Natural killer cell (primary cell): ENCODE results near the gene TUBD1. TPM values are rescaled to one million over a fixed set of nuclear protein-coding genes. Genes with fewer than 3 reads are reported as not detected.
"Not testable (repeated sequence)": the region's sequence is repeated elsewhere in the genome, so short reads cannot be mapped to it uniquely, and the experiment has no call there.

Source experiments
- ATAC-seq, 3 donors: fragments of 150-1000 bp in 2 of 3; fragments of 200-7000 bp in 1 of 3; cut with Tn5 transposase; 1 replicate in 1 of 3; 2 replicates in 2 of 3; pipeline ENCODE4 v1.10.0; 2021; ENCODE audit warnings: mild to moderate bottlenecking in 2 of 3, moderate library complexity in 2 of 3
- DNase-seq, 2 donors: peaks; one replicate each; pipeline versions ENCODE4 v3.0.0 to v3.0.0-alpha.2; 2013 to 2021; ENCODE audit warnings: mixed read lengths in 1 of 2
- H3K27ac ChIP-seq: one replicate; pipeline ENCODE4 v1.5.1; 2013; ENCODE audit warnings: mild to moderate bottlenecking, low read length
- H3K27me3 ChIP-seq: one replicate; pipeline ENCODE4 v1.6.1; 2013; ENCODE audit warnings: low read length; ENCODE audit not compliant: control insufficient read depth, insufficient read depth
- H3K36me3 ChIP-seq: one replicate; pipeline ENCODE4 v1.6.1; 2013; ENCODE audit warnings: low read length; ENCODE audit not compliant: control insufficient read depth, insufficient read depth
- H3K4me1 ChIP-seq: one replicate; pipeline ENCODE4 v1.6.1; 2013; ENCODE audit warnings: low read length; ENCODE audit not compliant: control insufficient read depth, insufficient read depth
- H3K4me3 ChIP-seq: one replicate; pipeline ENCODE4 v1.5.1; 2013; ENCODE audit warnings: low read length
- H3K9me3 ChIP-seq: one replicate; pipeline ENCODE4 v1.6.1; 2013; ENCODE audit warnings: low read length; ENCODE audit not compliant: control insufficient read depth, insufficient read depth
- H3K27ac Mint-ChIP-seq, 2 donors: one replicate each; pipeline ENCODE4 v1.8.0; 2022; ENCODE audit warnings: mild to moderate bottlenecking in 2 of 2, mixed read lengths in 2 of 2, moderate library complexity in 1 of 2
- H3K27me3 Mint-ChIP-seq, 2 donors: one replicate each; pipeline ENCODE4 v1.8.0; 2022; ENCODE audit warnings: low read depth in 2 of 2, mixed read lengths in 2 of 2
- H3K36me3 Mint-ChIP-seq: one replicate; pipeline ENCODE4 v1.8.0; 2022; ENCODE audit warnings: mixed read lengths
- H3K4me1 Mint-ChIP-seq, 2 donors: one replicate each; pipeline ENCODE4 v1.8.0; 2022; ENCODE audit warnings: mixed read lengths in 2 of 2
- H3K4me3 Mint-ChIP-seq: one replicate; pipeline ENCODE4 v1.8.0; 2022; ENCODE audit warnings: mild to moderate bottlenecking, moderate library complexity, mixed read lengths
- H3K9me3 Mint-ChIP-seq, 2 donors: one replicate each; pipeline ENCODE4 v1.8.0; 2022; ENCODE audit warnings: mixed read lengths in 2 of 2
- WGBS: methylation state at CpG from one replicate; pipeline ENCODE4 v1.1.7; 2013; ENCODE audit warnings: missing lambda C conversion rate; ENCODE audit not compliant: insufficient coverage; 5-methylcytosine and 5-hydroxymethylcytosine counted together
- intact Hi-C: fragments of 100-400 bp; cut with micrococcal nuclease; formaldehyde crosslinking; loops from one replicate; pipeline ENCODE4 v1.14.2; 2022
- total RNA-seq, 4 donors: library from RNA; stranded (reverse); fragments of 120-200 nt in 1 of 4; gene quantifications; one replicate each; pipeline versions ENCODE4 v1.2.3 to v1.2.4, GENCODE V29; 2013 to 2022
- TF ChIP-seq, protein P1 (sequence below): fragments of 200-600 bp; IDR thresholded peaks from one replicate; pipeline ENCODE4 v1.8.0; 2022; ENCODE audit warnings: antibody characterized with exemption

Gene TUBD1
- total RNA-seq, 3 donors from 2014 or later (not counting 1 experiment from before 2014, with no cell fraction given), result 8.4 to 9.0 (median 8.4) TPM

DNA sequence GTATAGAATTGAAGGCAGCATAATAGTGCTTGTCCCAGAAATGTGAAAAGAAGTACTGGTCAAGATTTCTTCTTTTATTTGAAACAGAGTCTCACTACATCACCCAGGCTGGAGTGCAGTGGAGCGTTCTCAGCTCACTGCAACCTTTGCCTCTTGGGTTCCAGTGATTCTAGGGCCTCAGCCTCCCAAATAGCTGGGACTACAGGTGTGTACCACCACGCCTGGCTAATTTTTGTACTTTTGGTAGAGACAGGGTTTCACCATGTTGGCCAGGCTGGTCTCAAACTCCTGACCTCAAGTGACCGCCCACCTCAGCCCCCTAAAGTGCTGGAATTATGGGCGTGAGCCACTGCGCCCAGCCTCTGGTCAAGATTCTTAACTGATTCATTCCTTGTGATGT lies 27.9 kb upstream of the TUBD1 start:
- H3K9me3 Mint-ChIP-seq, H3K4me3 Mint-ChIP-seq, H3K4me1 ChIP-seq, H3K9me3 ChIP-seq, H3K4me3 ChIP-seq, H3K27me3 Mint-ChIP-seq, intact Hi-C loops, H3K27me3 ChIP-seq, H3K4me1 Mint-ChIP-seq, H3K27ac ChIP-seq, H3K36me3 Mint-ChIP-seq, ATAC-seq, H3K27ac Mint-ChIP-seq, DNase-seq: not testable (repeated sequence)
- peaks cover 45% of the 10 kb centered on the region for H3K36me3 ChIP-seq
- 99% methylated on average over 5 of the region's 5 CpGs for WGBS

DNA sequence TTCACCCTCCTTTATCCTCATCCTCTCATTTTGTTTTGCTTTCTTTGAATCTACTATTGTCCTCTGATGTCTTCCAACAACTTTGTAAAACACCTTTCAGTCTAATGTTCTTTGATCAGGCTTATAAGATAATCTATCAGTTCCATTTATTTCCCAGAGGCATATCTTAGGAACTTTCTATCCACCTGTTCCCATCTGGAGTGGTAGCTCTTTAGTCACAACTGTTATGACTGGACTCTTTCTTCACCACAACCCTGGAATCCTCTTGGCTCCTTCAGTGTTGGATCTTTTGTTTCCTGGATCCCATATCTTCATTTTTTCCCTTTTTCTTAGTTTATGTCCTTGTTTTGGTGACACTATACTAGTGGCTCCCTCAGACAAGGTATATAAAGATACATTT lies 23.7 kb upstream of the TUBD1 start:
- Mint-ChIP-seq H3K4me1 (peaks cover 0 to 4% of the 10 kb centered on the region in 2 donors), H3K36me3 (peaks cover 8% of the 10 kb centered on the region), H3K27ac (peak overlapping the region in 1 of 2 donors; percentile 7), H3K4me3 (no peak overlapping the region), H3K9me3 (no peaks in the 10 kb centered on the region), H3K27me3 (no peaks in the 10 kb centered on the region)
- no peak for DNase-seq
- no peak for ATAC-seq
- Histone ChIP-seq H3K4me1 (no peaks in the 10 kb centered on the region), H3K36me3 (peaks cover 60% of the 10 kb centered on the region), H3K4me3 (no peak overlapping the region), H3K27me3 (no peaks in the 10 kb centered on the region), H3K9me3 (no peaks in the 10 kb centered on the region), H3K27ac (no peak overlapping the region)
- intact Hi-C loops, result loop anchor here (10.0 kb wide), 1 partner anchor 188 kb away; no protein-coding TSS in a partner anchor
- TF ChIP-seq, protein P1, sequence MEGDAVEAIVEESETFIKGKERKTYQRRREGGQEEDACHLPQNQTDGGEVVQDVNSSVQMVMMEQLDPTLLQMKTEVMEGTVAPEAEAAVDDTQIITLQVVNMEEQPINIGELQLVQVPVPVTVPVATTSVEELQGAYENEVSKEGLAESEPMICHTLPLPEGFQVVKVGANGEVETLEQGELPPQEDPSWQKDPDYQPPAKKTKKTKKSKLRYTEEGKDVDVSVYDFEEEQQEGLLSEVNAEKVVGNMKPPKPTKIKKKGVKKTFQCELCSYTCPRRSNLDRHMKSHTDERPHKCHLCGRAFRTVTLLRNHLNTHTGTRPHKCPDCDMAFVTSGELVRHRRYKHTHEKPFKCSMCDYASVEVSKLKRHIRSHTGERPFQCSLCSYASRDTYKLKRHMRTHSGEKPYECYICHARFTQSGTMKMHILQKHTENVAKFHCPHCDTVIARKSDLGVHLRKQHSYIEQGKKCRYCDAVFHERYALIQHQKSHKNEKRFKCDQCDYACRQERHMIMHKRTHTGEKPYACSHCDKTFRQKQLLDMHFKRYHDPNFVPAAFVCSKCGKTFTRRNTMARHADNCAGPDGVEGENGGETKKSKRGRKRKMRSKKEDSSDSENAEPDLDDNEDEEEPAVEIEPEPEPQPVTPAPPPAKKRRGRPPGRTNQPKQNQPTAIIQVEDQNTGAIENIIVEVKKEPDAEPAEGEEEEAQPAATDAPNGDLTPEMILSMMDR, result no peak

DNA sequence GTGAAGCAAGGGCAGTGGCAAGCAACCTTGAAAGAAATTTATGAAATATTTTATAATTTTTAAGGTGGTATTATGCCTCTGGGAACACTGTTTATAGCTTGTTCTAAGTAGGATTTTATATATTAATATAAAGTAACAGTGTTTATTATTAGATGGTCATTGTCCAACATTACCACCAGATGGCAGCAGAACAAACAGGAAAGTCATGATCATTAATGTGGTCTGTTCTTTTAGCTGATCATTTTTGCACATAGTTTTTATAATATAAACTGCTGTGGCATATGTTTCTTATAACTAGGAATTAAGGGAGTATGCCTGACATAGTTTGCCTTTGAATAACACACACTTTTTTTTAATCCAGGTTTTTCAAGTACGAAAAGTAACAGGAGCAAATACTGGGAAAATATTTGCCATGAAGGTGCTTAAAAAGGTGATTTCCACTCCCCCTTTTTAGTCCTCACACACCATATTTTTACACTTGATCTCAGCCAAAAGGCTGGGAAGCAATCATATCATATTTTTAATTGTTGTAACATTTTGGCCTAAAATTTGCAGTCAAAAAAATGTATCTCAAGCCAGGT lies 21.6 kb upstream of the TUBD1 start:
- ATAC-seq (peak; percentile 58 to 69 (median 61)), DNase-seq (peak in 1 of 2 donors; percentile 73)
- Histone ChIP-seq H3K4me3 (no peak overlapping the region), H3K9me3 (no peaks in the 10 kb centered on the region), H3K36me3 (peaks cover 44% of the 10 kb centered on the region), H3K27me3 (no peaks in the 10 kb centered on the region), H3K4me1 (no peaks in the 10 kb centered on the region), H3K27ac (no peak overlapping the region)
- no peaks in the 10 kb centered on the region for H3K9me3 Mint-ChIP-seq
- peaks cover 0 to 4% of the 10 kb centered on the region in 2 donors for H3K4me1 Mint-ChIP-seq
- H3K36me3 Mint-ChIP-seq, result peaks cover 8% of the 10 kb centered on the region
- TF ChIP-seq, protein P1, result peak; percentile 77
- no peak overlapping the region for H3K4me3 Mint-ChIP-seq
- no peak overlapping the region for H3K27ac Mint-ChIP-seq
- intact Hi-C loops, result loop anchor here (5.0 to 10.0 kb wide), 2 partner anchors 123 to 190 kb away; no protein-coding TSS in a partner anchor
- WGBS, result 89% methylated on average over 1 of the region's 1 CpG
- H3K27me3 Mint-ChIP-seq, result no peaks in the 10 kb centered on the region

DNA sequence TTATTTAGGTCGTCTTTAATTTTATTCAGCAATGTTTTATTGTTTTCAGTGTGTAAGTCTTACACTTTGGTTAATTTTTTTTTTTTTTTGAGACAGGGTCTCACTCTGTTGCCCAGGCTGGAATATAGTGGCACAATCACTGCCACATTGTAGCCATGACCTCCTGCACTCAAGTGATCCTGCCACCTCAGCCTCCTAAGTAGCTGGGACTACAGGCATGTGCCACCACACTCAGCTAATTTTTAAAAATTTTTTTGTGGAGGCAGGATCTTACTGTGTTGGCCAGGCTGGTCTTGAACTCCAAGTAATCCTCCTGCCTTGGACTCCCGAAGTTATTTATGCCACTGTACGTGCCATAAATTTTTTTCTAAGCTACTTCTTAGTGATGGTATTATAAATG lies 14.7 kb upstream of the TUBD1 start:
- WGBS, result 100% methylated on average over 2 of the region's 3 CpGs
- peaks cover 6 to 22% of the 10 kb centered on the region in 2 donors for H3K4me1 Mint-ChIP-seq
- Histone ChIP-seq H3K9me3 (no peaks in the 10 kb centered on the region), H3K36me3 (peaks cover 7% of the 10 kb centered on the region), H3K27me3 (no peaks in the 10 kb centered on the region), H3K4me3 (no peak overlapping the region), H3K27ac (no peak overlapping the region), H3K4me1 (no peaks in the 10 kb centered on the region)
- intact Hi-C loops, result no loop called here
- no peak overlapping the region for H3K4me3 Mint-ChIP-seq
- no peaks in the 10 kb centered on the region for H3K9me3 Mint-ChIP-seq
- TF ChIP-seq, protein P1, result no peak
- H3K36me3 Mint-ChIP-seq, result no peaks in the 10 kb centered on the region
- ATAC-seq (no peak), DNase-seq (no peak)
- no peak overlapping the region for H3K27ac Mint-ChIP-seq
- H3K27me3 Mint-ChIP-seq, result no peaks in the 10 kb centered on the region
